ENCODE measurements around the gene PRR5L.

Gene PRR5L

DNA sequence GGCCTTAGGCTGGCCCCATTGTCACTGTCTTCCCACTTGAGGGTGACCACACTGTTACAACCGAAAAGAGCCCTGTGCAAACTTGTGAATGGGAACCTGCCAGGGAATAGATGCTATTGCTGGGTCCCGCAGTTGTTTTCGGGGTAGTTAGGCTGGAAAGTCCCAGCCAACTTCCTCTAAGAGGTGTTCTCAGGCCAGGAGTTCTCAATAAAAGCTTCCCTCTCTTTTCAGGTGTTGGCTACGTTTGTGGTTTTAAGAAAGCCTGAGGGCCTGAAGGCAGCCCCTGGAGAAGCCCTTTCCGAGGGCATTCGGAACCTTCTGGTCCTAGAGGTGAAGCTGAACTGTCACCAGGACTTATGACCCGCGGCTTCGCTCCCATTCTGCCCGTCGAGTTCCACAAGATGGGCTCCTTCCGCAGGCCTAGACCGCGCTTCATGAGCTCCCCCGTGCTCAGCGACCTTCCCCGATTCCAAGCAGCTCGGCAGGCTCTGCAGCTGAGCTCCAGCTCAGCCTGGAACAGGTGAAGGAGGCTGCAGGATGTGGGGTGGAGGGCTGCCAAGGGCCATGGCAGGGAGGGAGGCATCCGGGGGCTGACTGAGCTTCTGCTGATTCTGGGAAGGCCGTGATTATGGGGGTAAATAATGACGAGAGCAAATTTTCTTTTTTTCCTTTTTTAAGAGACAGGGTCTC, 104.8 kb downstream of the PRR5L start:
- DNase-seq (ENCODE audit: low read depth): no peak

- no peak for DNase-seq (ENCODE audit: low read depth)
Measured at GRCh38 chr11:36402568-36403170, 106.6 kb downstream of the PRR5L start.

GRCh38 chr11:36403661-36404060, 107.6 kb downstream of the PRR5L start:
- no peak for DNase-seq (ENCODE audit: low read depth)

DNA sequence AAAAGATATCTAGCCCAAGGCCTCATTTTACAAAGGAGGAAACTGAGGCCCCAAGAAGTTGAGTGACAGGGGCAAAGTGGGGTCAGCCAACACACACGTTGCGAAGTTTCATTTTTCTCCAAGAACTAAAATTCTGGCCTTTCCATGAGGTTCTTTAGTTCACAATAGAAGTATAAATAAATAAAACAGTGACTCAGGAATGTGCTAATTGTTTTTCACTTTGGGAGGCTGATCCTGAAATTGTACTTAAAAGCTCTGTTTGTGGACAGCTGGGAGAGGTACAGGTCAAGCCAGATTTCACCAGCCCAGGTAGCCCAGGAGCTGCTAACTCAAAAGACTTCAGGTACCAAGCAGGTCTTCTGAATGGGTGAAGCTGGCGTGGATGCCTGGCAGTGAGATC, 108.7 kb downstream of the PRR5L start:
- DNase-seq (ENCODE audit: low read depth): no peak

DNA sequence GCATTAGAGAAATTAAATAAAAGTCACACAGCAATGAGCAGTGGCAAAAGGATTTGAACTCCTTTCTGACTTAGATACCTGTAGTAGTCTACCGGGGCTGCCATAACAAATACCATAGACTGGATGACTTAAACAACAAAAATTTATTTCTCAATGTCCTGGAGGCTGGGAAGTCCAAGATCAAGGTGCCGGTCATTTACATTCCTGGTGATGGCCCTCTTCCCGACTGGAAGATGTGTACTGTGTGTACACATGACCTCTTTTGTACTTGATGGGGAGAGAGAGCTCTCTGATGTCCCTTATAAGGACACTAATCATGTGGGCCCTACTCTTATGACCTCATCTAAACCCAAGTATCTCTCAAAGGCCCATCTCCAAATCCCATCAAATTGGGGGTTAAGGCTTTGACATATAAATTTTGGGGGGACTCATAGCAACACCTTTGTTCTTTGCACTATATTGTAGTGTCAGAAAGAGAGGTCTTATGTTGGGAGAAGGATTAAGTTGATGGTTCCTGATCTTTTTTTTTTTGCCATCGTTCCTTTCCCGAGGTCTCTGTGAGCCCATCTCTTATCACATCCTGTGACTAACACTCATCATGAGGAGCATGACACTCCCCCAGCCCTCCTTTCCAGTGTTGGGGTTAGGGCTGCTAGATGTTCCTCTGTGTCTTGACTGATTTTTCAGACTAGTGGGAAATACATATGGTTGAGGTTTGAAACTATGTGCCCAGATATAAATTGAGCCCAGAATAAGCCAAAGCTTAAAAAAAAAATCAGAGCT, 109.7 kb downstream of the PRR5L start:
- DNase-seq (ENCODE audit: low read depth): no peak

- no peak for DNase-seq (ENCODE audit: low read depth)
Measured at GRCh38 chr11:36407356-36407755, 111.3 kb downstream of the PRR5L start.

DNA sequence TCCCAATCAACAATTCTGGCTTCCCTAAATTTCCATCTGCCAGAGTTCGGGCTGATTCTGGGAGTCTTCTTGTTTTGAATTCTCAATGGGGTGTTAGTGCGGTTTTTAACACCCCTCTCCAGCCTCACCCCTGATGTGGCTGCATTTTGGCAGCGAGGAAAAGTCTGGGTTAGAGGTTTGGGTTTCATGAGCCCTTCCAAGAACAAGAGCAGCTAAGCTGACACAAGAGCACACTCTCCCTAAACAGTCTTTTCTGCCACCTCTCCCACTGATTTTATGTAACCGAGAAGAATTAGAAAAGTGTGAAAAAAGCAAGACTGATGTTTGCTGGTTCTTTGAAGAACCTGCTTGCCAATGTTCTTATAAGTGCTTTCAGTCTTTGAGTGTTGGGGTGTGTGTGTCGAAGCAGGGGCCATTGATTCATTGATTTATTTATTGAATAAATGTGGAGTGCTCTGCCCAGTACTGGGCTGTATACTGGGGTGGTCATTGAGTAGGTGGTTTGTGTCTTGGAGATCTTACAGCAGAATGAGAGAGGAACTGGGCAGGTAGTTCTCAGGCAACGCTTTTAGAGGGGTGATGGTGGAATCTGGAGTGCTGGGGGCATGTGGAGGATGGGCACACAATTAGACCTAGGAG, 112.5 kb downstream of the PRR5L start:
- DNase-seq (ENCODE audit: low read depth): no peak

- no peak for DNase-seq (ENCODE audit: low read depth)
Measured at GRCh38 chr11:36409152-36409816, 113.2 kb downstream of the PRR5L start.

DNA sequence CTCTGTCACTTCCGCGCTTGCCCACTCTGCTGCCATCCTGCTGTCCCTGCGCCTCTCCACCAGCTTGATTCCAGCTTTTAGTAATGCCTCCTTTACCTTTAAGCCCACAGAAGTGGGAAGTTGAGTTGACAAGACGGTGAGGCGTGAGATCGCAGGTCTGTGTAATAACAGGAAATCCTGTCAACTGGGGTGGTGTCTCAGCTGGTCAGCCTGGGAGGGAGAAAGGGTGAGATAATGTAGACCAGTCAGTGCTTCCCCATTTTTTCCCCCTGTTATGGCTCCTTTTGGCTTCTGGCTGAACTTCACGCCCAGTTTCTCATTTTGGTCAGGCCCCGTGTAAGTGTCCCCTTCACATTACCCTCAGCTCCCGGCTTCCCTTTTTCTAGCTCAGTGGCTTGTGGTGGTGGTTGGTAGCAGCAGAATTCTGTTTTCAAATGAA, 115.1 kb downstream of the PRR5L start:
- DNase-seq (ENCODE audit: low read depth): no peak

GRCh38 chr11:36412781-36413383, 116.8 kb downstream of the PRR5L start:
- DNase-seq (ENCODE audit: low read depth): no peak

DNA sequence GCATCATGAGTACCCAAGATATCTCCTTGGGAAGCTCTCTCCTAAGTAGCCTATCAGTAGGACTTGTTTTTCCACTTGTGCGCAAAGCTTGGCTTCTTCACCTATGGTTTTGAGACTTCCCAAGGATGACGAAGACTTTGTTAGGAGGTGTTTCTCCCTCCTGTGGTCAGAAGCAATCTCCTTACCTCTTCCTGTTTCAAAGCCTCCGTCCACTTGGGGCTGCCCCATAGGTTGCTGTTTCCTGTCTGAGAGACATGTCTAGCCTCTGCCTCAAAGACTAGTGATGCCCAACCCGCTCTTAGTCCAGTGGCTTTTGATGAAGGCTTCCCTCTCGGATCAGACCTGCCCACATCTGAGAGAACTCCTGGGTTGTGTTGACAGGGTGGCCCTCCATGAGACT, 121.1 kb downstream of the PRR5L start:
- no peak for DNase-seq (ENCODE audit: low read depth)

DNA sequence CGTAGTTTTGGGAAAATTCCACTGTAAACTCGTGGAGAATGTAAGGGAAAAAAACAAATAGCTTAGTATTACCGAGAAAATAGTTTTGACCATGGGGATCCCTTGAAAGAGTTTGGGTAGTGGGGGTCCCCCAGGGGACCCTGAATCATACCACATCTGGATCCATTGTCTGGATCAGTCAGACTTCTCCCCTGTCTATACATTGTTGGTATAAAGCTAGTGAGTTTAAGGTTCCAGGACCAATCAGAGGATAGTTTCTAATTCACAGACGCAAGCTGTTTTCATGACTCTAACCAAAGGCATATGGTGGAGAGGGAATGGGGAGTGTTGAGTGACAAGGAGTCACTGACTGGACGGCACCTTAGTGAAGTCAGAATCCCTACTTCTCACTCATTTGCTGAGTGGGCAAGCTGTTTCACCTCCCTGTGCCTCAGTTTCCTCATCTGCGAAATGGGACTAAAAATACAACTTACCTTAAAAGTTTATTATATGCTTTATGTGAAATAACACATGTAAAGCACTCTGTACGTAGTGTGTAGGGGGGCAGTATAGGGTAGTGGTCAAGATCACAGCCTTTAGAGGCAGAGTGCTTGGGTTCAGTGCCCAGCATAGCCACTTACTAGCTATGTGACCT, 123.8 kb downstream of the PRR5L start:
- no peak for DNase-seq (ENCODE audit: low read depth)

- DNase-seq (ENCODE audit: low read depth): no peak
Measured at GRCh38 chr11:36421546-36422155, 125.6 kb downstream of the PRR5L start.

DNA sequence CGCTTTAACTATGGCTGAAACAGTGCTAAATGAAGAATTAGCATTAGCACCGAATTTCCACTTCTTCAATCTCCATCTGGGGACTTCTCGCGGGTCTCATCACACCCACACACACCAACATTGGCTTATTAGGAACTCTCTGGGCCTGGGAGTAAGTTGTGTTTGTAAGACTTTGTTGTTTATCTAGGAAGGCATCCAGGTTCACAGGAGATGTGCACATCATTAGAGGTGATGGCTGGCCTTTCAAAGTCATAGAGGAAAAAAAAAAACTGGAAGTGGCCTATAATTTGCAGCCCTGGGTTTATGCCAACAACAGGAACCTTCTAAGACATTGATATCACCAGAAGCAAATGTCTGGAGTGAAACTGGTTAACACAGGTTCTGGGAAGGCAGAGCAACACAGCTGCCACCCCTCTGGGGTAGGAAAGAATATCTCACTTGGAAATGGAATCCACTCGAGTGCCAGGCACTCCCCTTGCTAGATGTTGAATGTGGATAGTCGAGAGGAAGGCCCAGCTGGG, 129.5 kb downstream of the PRR5L start:
- DNase-seq (ENCODE audit: low read depth): no peak

DNA sequence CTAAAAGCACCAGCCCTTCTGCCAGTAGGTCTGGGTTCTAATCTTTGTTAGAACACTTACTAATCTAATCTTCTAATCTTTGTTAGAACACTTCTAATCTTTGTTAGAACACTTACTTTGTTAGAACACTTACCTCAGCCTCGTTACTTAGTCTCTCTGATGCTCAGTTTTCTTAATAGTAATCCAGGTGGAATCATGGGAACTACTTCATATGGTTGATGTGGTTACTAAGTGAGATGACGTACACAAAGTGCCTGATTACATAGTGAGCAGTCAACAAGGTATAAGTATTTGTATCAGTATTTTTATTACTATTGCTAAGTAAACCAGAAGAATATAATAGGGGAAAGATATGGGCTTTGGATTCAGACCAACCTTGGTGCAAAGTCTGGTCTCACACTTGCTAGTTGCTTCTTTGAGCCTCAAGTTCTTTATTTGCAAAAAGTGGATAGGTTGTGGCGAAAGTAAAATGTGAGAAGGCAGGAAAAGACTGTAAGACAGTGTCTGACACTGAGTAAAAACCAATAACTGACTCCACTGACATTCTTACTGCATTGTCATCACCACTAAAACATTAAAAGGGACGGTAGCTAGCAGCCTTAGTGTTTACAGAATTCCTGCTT, 130.2 kb downstream of the PRR5L start:
- no peak for DNase-seq (ENCODE audit: low read depth)

DNA sequence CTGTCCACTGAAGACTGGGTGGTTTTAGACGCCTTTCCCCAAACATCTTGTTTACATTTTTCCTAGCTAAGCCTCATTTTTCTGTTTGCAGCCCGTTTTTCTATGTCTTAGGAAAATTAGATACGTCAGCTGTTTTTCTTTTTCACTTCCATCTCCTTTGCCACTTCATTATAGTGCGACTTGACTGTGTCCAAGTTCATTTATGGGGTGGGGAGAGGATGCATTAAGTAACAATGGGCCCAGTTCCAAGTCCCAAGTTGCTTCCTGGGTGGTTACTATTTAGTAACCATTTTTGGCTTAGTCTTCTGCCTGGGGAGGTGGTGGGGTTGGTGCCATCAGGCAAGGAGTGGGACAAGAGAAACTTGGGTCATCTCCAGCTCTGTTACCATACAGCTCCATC, 131.0 kb downstream of the PRR5L start:
- DNase-seq (ENCODE audit: low read depth): no peak

GRCh38 chr11:36427876-36428275, 131.8 kb downstream of the PRR5L start:
- no peak for DNase-seq (ENCODE audit: low read depth)

DNA sequence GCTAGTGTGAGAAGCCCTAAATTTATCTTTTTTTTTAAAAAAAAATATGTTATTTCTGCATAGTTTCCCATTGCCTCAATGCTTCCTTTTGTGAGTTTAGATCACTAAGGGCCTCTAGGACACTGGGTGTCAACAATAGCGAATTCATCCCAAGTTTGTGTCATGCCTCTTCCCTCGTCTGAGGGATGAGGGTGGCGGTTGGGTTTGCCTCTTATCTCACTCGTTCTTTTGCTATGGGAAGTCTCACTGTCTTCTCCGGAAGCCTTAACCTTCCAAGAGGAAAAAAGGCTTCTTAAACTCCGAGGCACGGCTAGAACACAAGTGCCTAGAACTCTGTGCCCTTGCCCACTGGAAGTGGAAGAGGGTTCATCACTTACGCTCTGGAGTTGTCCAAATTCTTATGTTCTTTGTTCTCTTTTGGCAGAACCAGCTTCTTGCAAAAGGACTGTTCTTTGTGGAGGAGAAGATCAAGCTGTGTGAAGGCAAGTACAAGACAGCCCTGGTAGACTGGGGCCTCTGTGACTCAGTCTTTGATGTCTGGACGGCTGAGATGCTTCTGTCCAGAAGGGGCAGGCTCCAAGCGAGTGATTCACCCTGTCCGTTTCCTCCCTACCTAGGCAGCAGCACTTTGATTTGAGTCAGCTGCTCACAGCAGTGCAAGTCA, 135.5 kb downstream of the PRR5L start:
- DNase-seq (ENCODE audit: low read depth): peak; percentile 31

DNA sequence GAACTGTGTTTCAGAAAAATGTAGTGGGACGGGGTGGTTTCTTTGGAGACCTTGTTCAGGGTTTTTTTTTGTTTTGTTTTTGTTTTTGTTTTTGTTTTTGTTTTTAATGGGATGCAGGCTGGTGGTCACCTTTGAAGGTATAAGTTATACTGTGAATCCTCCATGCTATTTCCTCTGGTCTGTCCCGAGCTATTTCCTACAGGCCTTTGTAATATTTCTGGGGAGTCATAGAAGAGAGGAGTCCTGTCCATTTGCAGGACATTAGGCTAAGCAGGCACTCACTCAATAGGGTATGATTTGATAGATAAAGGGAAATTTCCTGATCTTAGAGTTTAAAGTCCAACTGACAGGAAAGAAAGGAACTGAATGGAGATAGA, 136.0 kb downstream of the PRR5L start:
- no peak for DNase-seq (ENCODE audit: low read depth)

- no peak for DNase-seq (ENCODE audit: low read depth)
Measured at GRCh38 chr11:36432738-36433137, 136.7 kb downstream of the PRR5L start.
